Activated T-cell treated with anti-CD3 and anti-CD28 coated beads, Interleukin-2, amount 50 U/mL, for 72 hours (primary cell): ENCODE data around the gene TEX55. TPM values are rescaled to one million over a fixed set of nuclear protein-coding genes. Genes with fewer than 3 reads are reported as not detected.
"Not testable (repeated sequence)": the region's sequence is repeated elsewhere in the genome, so short reads cannot be mapped to it uniquely, and the experiment has no call there.

Experiments
- ATAC-seq, 2 donors: fragments of 150-1000 bp; cut with Tn5 transposase; replicated peaks in 1 of 2; 2 replicates each; pipeline ENCODE4 v1.10.0; 2021; ENCODE audit warnings: moderate library complexity in 2 of 2, mild to moderate bottlenecking in 1 of 2
- DNase-seq, 2 donors: peaks; one replicate each; pipeline ENCODE4 v3.0.0; 2021 to 2022; ENCODE audit warnings: mixed read lengths in 1 of 2
- H3K27ac Mint-ChIP-seq: one replicate; pipeline ENCODE4 v1.8.0; 2022; ENCODE audit warnings: mild to moderate bottlenecking, moderate library complexity, mixed read lengths
- H3K27me3 Mint-ChIP-seq: one replicate; pipeline ENCODE4 v1.8.0; 2022; ENCODE audit warnings: low read depth, mixed read lengths
- H3K36me3 Mint-ChIP-seq, 2 donors: one replicate each; pipeline ENCODE4 v1.8.0; 2022; ENCODE audit warnings: mixed read lengths in 2 of 2, mild to moderate bottlenecking in 1 of 2; ENCODE audit not compliant: insufficient read depth in 2 of 2
- H3K4me1 Mint-ChIP-seq: one replicate; pipeline ENCODE4 v1.8.0; 2022; ENCODE audit warnings: low read depth, mixed read lengths
- H3K4me3 Mint-ChIP-seq, 2 donors: one replicate each; pipeline ENCODE4 v1.8.0; 2022; ENCODE audit warnings: mild to moderate bottlenecking in 2 of 2, mixed read lengths in 2 of 2, moderate library complexity in 2 of 2
- H3K9me3 Mint-ChIP-seq, 2 donors: one replicate each; pipeline ENCODE4 v1.8.0; 2022; ENCODE audit warnings: mixed read lengths in 2 of 2
- total RNA-seq, 2 donors: library from RNA; stranded (reverse); gene quantifications; one replicate each; pipeline ENCODE4 v1.2.3, GENCODE V29; 2022

The TEX55 gene
- total RNA-seq, 2 donors from 2014 or later = not detected

DNA sequence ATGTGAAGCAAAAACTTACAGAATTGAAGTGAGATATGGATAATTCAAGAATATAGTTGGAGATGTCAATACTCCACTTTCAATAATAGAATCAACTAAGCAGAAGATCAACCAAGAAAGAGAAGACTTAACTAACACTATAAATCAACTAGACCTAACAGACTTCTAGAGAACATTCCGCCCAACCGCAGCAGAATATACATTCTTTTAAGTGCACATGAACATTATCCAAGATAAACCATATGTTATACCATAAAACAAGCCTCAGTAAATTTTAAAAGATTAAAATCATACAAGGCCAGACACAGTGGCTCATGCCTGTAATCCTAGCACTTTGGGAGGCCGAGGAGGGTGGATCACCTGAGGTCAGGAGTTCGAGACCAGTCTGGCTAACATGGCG lies 5.5 kb upstream of the TEX55 start:
- H3K4me3 Mint-ChIP-seq = no peak overlapping the region
- ATAC-seq (no peak), DNase-seq (no peak)
- H3K9me3 Mint-ChIP-seq = peaks cover 0 to 3% of the 10 kb centered on the region in 2 donors
- H3K27me3 Mint-ChIP-seq = no peaks in the 10 kb centered on the region
- no peaks in the 10 kb centered on the region for H3K36me3 Mint-ChIP-seq
- no peaks in the 10 kb centered on the region for H3K4me1 Mint-ChIP-seq
- no peak overlapping the region for H3K27ac Mint-ChIP-seq

DNA sequence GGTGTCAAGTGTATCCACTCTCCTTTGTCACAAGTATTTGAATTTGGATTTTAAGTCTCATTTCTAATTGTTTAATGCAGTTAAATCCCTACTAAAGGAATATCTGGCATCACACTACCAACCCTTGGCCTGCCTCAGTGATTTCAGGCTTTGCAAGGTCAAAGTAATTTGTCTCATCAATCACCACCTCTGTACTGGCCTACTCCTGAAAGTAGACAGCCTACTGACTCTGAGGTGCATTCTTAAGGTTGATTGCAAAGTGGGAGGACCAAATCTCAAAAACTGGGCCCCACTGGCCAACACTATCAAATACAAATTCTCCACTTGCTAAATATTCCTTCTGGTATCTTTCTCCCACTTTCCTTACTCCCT lies 851 bp upstream of the TEX55 start:
- Mint-ChIP-seq H3K27me3 (no peaks in the 10 kb centered on the region), H3K4me1 (peaks cover 7% of the 10 kb centered on the region), H3K4me3 (no peak overlapping the region), H3K9me3 (no peaks in the 10 kb centered on the region), H3K27ac (no peak overlapping the region), H3K36me3 (no peaks in the 10 kb centered on the region)
- ATAC-seq (peak in 1 of 2 donors; percentile 25), DNase-seq (no peak)

DNA sequence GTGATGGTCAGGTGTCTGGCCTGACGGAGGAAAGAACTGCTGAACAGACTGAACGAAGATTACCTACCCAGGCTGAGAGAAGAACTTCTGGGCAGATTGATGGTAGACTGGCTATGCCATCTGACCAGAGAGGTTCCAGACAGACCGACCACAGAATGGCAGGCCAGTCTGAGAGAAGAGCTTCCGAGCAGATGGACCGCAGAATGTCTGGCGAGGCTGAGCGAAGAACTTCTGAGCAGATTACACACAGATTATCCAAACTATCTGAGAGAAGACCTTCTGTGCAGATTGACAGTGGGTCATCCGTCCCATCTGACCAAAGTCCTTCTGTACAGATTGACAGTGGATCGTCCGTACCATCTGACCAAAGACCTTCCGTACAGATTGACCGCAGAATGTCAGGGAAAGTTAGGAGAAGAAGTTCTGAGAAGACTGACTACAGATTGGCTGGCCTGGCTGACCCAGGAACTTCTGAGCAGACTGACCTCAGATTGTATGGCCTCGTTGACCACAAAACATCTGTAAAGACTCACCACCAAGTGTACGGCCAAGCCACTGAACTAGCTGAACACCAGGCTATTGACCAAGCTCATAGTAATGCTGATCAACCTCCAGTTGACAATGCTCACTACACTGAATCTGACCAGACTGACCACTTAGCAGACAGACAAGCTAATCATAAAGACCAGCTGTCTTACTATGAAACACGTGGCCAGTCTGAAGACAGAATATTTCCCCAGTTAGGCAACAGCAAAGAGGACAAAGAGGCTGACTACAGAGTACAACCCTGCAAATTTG lies 812 bp downstream of the TEX55 start:
- ATAC-seq = no peak
- H3K4me1 Mint-ChIP-seq = peaks cover 7% of the 10 kb centered on the region
- DNase-seq = no peak
- H3K27ac Mint-ChIP-seq = no peak overlapping the region
- H3K36me3 Mint-ChIP-seq = no peaks in the 10 kb centered on the region
- no peaks in the 10 kb centered on the region for H3K9me3 Mint-ChIP-seq
- H3K4me3 Mint-ChIP-seq = no peak overlapping the region
- no peaks in the 10 kb centered on the region for H3K27me3 Mint-ChIP-seq

DNA sequence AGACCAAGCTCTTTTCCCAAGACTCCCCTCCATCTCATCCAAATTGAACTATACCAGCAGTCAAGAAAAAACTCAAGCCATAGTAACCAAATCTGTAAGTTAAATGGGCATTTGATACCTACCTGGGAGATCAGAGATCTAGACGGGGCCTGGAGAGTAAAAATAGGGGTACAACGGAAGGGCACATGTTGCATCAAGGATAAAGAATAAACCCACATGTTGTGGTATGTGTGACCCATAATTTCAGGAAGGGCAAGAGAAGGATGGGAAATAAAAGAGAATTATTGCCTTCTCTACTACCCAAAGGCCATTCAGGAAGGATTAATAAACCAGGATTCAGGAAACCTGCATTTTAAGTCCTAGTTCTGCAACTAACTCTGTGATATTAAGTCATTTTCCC lies 1.5 kb downstream of the TEX55 start:
- no peak overlapping the region for H3K27ac Mint-ChIP-seq
- ATAC-seq = no peak
- no peaks in the 10 kb centered on the region for H3K9me3 Mint-ChIP-seq
- H3K4me3 Mint-ChIP-seq = no peak overlapping the region
- H3K4me1 Mint-ChIP-seq = peaks cover 7% of the 10 kb centered on the region
- no peaks in the 10 kb centered on the region for H3K36me3 Mint-ChIP-seq
- no peaks in the 10 kb centered on the region for H3K27me3 Mint-ChIP-seq
- no peak for DNase-seq

DNA sequence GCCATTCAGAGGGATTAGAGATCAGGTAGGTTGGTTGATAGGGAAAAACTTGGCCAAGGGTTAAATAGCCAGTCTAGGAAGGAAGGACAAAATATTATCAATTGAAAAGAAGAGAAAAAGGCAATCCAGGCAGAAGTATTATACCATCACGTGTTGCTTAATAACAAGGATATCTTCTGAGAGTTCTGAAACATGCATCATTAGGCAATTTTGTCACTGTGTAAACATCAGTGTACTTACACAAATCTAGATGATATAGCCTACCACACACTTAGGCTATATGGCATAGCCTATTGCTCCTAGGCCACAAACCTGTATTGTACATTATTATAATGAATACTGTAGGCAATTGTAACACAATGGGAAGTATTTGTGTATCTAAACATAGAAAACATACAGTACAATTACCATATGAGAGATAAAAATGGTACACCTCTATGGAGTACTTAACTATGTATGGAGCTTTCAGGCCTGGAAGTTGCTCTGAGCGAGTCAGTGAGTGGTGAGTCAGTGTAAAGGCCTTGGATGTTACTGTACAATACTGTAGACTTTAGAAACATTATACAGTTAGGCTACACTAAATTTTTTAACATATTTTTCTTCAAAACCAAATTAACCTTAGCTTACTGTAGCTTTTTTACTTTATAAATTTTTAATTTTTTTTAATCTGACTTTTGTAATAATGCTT lies 2.7 kb downstream of the TEX55 start:
- DNase-seq (no peak), ATAC-seq (no peak)
- H3K4me1 Mint-ChIP-seq = peaks cover 7% of the 10 kb centered on the region
- no peak overlapping the region for H3K27ac Mint-ChIP-seq
- H3K36me3 Mint-ChIP-seq = peaks cover under 1 to 4% of the 10 kb centered on the region in 2 donors
- no peaks in the 10 kb centered on the region for H3K27me3 Mint-ChIP-seq
- peaks cover 3 to 4% of the 10 kb centered on the region in 2 donors for H3K9me3 Mint-ChIP-seq
- H3K4me3 Mint-ChIP-seq = no peak overlapping the region

- no peak overlapping the region for H3K4me3 Mint-ChIP-seq
- H3K36me3 Mint-ChIP-seq = peaks cover 8% of the 10 kb centered on the region in 2 donors
- H3K27me3 Mint-ChIP-seq = no peaks in the 10 kb centered on the region
- peaks cover 7% of the 10 kb centered on the region for H3K4me1 Mint-ChIP-seq
- ATAC-seq (peak; percentile 61 to 78), DNase-seq (no peak)
- H3K27ac Mint-ChIP-seq = no peak overlapping the region
- peaks cover 7 to 8% of the 10 kb centered on the region in 2 donors for H3K9me3 Mint-ChIP-seq
These were observed 3.5 kb downstream of the TEX55 start for GRCh38 chr3:119149484-119149883.

GRCh38 chr3:119156868-119157267 lies 10.9 kb downstream of the TEX55 start:
- Mint-ChIP-seq H3K36me3 (peaks cover 11 to 12% of the 10 kb centered on the region in 2 donors), H3K27me3 (no peaks in the 10 kb centered on the region), H3K9me3 (peaks cover 7 to 11% of the 10 kb centered on the region in 2 donors), H3K4me1 (no peaks in the 10 kb centered on the region), H3K27ac (no peak overlapping the region), H3K4me3 (no peak overlapping the region)
- DNase-seq (no peak), ATAC-seq (no peak)

DNA sequence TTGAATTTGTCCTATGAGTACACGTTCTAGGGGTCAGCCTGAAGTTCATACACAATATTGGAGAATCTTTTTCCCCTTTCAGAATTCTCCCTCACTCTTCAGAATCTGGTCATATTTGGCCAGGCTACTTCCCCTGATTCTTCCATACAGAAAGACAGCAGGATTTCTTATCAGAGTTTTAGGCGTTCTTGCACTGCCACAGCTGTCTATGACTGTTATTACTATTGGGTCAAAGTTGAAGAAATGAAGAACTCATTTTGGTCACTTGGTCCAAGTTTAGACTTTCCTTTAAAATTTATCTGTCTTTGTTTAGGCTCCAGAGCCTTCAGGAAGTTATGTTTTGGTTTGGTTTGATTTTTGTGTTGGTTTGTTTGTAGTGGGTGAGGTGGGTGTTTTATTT lies 12.0 kb downstream of the TEX55 start:
- no peaks in the 10 kb centered on the region for H3K4me1 Mint-ChIP-seq
- no peaks in the 10 kb centered on the region for H3K27me3 Mint-ChIP-seq
- ATAC-seq = no peak
- no peak overlapping the region for H3K27ac Mint-ChIP-seq
- H3K36me3 Mint-ChIP-seq = peaks cover 12 to 13% of the 10 kb centered on the region in 2 donors
- peaks cover 7 to 11% of the 10 kb centered on the region in 2 donors for H3K9me3 Mint-ChIP-seq
- DNase-seq = no peak
- H3K4me3 Mint-ChIP-seq = no peak overlapping the region

GRCh38 chr3:119160361-119160760 lies 14.4 kb downstream of the TEX55 start:
- Mint-ChIP-seq H3K36me3 (peaks cover 3 to 7% of the 10 kb centered on the region in 2 donors), H3K27me3 (no peaks in the 10 kb centered on the region), H3K4me3 (no peak overlapping the region), H3K9me3 (no peaks in the 10 kb centered on the region), H3K4me1 (no peaks in the 10 kb centered on the region), H3K27ac (no peak overlapping the region)
- no peak for ATAC-seq
- DNase-seq = no peak

DNA sequence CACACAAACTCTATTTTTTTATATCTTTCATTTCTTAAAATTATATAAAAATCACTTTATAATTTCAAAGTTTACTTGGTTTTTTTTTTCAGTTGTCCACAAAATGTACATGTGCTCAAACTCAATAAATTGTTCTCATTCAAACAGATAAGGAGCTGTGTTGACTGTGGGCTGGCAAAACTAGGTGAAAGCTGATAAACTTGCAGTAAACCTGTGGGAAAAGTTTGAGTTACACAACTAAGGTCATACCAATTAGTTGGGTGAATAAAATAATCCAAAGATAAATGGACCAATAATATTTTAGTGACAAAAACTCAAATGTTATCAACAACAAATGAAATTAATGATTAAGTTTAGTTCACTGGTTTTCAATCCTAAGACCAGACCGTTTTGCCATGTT lies 14.8 kb downstream of the TEX55 start:
- DNase-seq (no peak), ATAC-seq (no peak)
- Mint-ChIP-seq H3K27me3 (no peaks in the 10 kb centered on the region), H3K4me1 (no peaks in the 10 kb centered on the region), H3K27ac (no peak overlapping the region), H3K9me3 (peaks cover 0 to 3% of the 10 kb centered on the region in 2 donors), H3K36me3 (peaks cover 3 to 10% of the 10 kb centered on the region in 2 donors), H3K4me3 (no peak overlapping the region)

- peaks cover 3 to 11% of the 10 kb centered on the region in 2 donors for H3K36me3 Mint-ChIP-seq
- H3K4me3 Mint-ChIP-seq = no peak overlapping the region
- H3K27me3 Mint-ChIP-seq = no peaks in the 10 kb centered on the region
- no peaks in the 10 kb centered on the region for H3K4me1 Mint-ChIP-seq
- DNase-seq (no peak), ATAC-seq (no peak)
- H3K27ac Mint-ChIP-seq = no peak overlapping the region
- H3K9me3 Mint-ChIP-seq = peaks cover 0 to 3% of the 10 kb centered on the region in 2 donors
These were observed 15.3 kb downstream of the TEX55 start for GRCh38 chr3:119161240-119161639.

- not testable (repeated sequence) for DNase-seq, H3K4me1 Mint-ChIP-seq, H3K36me3 Mint-ChIP-seq, H3K27me3 Mint-ChIP-seq, H3K9me3 Mint-ChIP-seq, ATAC-seq, H3K4me3 Mint-ChIP-seq, H3K27ac Mint-ChIP-seq
These were observed 18.8 kb downstream of the TEX55 start for GRCh38 chr3:119164745-119165144.

GRCh38 chr3:119170821-119171220 lies 24.9 kb downstream of the TEX55 start:
- no peak for ATAC-seq
- H3K27ac Mint-ChIP-seq = no peak overlapping the region
- peaks cover 17% of the 10 kb centered on the region for H3K27me3 Mint-ChIP-seq

More at GRCh38 chr3:119170821-119171220, 24.9 kb downstream of the TEX55 start:
- H3K36me3 Mint-ChIP-seq = peaks cover under 1 to 1% of the 10 kb centered on the region in 2 donors
- DNase-seq = no peak
- H3K4me1 Mint-ChIP-seq = no peaks in the 10 kb centered on the region
- peaks cover 0 to 2% of the 10 kb centered on the region in 2 donors for H3K9me3 Mint-ChIP-seq
- H3K4me3 Mint-ChIP-seq = no peak overlapping the region
